Kasumi-1 (cell line): ENCODE measurements around the gene ZNF467.

Source experiments
- DNase-seq, 2 experiments: peaks; one replicate each; lab custom pipeline; 2025; lab: John Stamatoyannopoulos, UW

The ZNF467 gene

GRCh38 chr7:149785983-149786382 lies 12.6 kb upstream of the ZNF467 start:
- DNase-seq, result no peak

GRCh38 chr7:149785402-149785801 lies 12.0 kb upstream of the ZNF467 start:
- no peak for DNase-seq

- DNase-seq, result no peak
These were observed 10.8 kb upstream of the ZNF467 start for GRCh38 chr7:149784251-149784608.

- no peak for DNase-seq
These were observed 10.2 kb upstream of the ZNF467 start for GRCh38 chr7:149783386-149784250.

GRCh38 chr7:149782682-149783345 lies 9.4 kb upstream of the ZNF467 start:
- no peak for DNase-seq

GRCh38 chr7:149781921-149782320 lies 8.5 kb upstream of the ZNF467 start:
- DNase-seq, result no peak

GRCh38 chr7:149780636-149781419 lies 7.4 kb upstream of the ZNF467 start:
- DNase-seq, result no peak

GRCh38 chr7:149780056-149780455 lies 6.7 kb upstream of the ZNF467 start:
- no peak for DNase-seq

- DNase-seq, result no peak
These were observed 6.1 kb upstream of the ZNF467 start for GRCh38 chr7:149779502-149779805.

- DNase-seq, result no peak
These were observed 5.5 kb upstream of the ZNF467 start for GRCh38 chr7:149778696-149779501.

GRCh38 chr7:149778327-149778637 lies 4.9 kb upstream of the ZNF467 start:
- DNase-seq, result no peak

GRCh38 chr7:149777551-149778326 lies 4.4 kb upstream of the ZNF467 start:
- no peak for DNase-seq

- peak in 1 of 2 experiments; percentile 20 for DNase-seq
These were observed 3.5 kb upstream of the ZNF467 start for GRCh38 chr7:149776848-149777407.

GRCh38 chr7:149776289-149776688 lies 2.9 kb upstream of the ZNF467 start:
- peak; percentile 74 to 85 for DNase-seq

- DNase-seq, result no peak
These were observed 1.8 kb upstream of the ZNF467 start for GRCh38 chr7:149775176-149775556.

- peak in 1 of 2 experiments; percentile 20 for DNase-seq
These were observed 1.1 kb upstream of the ZNF467 start for GRCh38 chr7:149774237-149775175.

GRCh38 chr7:149772956-149773434 lies 393 bp downstream of the ZNF467 start:
- DNase-seq, result peak in 1 of 2 experiments; percentile 31

- peak in 1 of 2 experiments; percentile 29 for DNase-seq
These were observed 990 bp downstream of the ZNF467 start for GRCh38 chr7:149772241-149772955.

- peak; percentile 90 to 97 for DNase-seq
These were observed 1.6 kb downstream of the ZNF467 start for GRCh38 chr7:149771720-149772240.
